HG02678 (cell line): ENCODE results near the gene DNAJB5.
A peak's percentile ranks its signal among the peaks of the same experiment; 100 is the strongest.
"Not testable (repeated sequence)": the region's sequence is repeated elsewhere in the genome, so short reads cannot be mapped to it uniquely, and the experiment has no call there.

Source experiments
- ATAC-seq: cut with Tn5 transposase; IDR thresholded peaks from one replicate; pipeline ENCODE4 v1.9.1; 2021; ENCODE audit warnings: mild to moderate bottlenecking, moderate library complexity; ENCODE audit not compliant: unreplicated experiment

DNAJB5 gene

GRCh38 chr9:34989003-34989945 is at the start of gene DNAJB5:
Gene DNAJB5 (plus strand): TSS chr9:34989745. CDS start chr9:34990631, 886 bp downstream.
- peak; percentile 95 for ATAC-seq

GRCh38 chr9:34939989-34940388 is 49.6 kb upstream of the DNAJB5 start:
- ATAC-seq, result not testable (repeated sequence)

GRCh38 chr9:34948451-34948850 is 41.1 kb upstream of the DNAJB5 start:
- ATAC-seq, result no peak

GRCh38 chr9:34954225-34954624 is 35.3 kb upstream of the DNAJB5 start:
- ATAC-seq, result no peak

- not testable (repeated sequence) for ATAC-seq
Measured at GRCh38 chr9:34956066-34956465, 33.5 kb upstream of the DNAJB5 start.

GRCh38 chr9:34956648-34957047 is 32.9 kb upstream of the DNAJB5 start:
- no peak for ATAC-seq

- no peak for ATAC-seq
Measured at GRCh38 chr9:34957492-34958410, 31.8 kb upstream of the DNAJB5 start, which contains the start of gene PHF24. Gene PHF24 (plus strand): TSS chr9:34958285. CDS start chr9:34971299, 13,014 bp downstream.

- ATAC-seq, result no peak
Measured at GRCh38 chr9:34958411-34958982, 31.0 kb upstream of the DNAJB5 start.

GRCh38 chr9:34959461-34959860 is 30.1 kb upstream of the DNAJB5 start:
- no peak for ATAC-seq

- no peak for ATAC-seq
Measured at GRCh38 chr9:34961574-34962490, 27.7 kb upstream of the DNAJB5 start.

GRCh38 chr9:34962546-34962945 is 27.0 kb upstream of the DNAJB5 start:
- no peak for ATAC-seq

GRCh38 chr9:34963552-34963951 is 26.0 kb upstream of the DNAJB5 start:
- no peak for ATAC-seq

- no peak for ATAC-seq
Measured at GRCh38 chr9:34964458-34964857, 25.1 kb upstream of the DNAJB5 start.

- no peak for ATAC-seq
Measured at GRCh38 chr9:34971146-34971811, 18.3 kb upstream of the DNAJB5 start.

- no peak for ATAC-seq
Measured at GRCh38 chr9:34974664-34975063, 14.9 kb upstream of the DNAJB5 start.

- ATAC-seq, result no peak
Measured at GRCh38 chr9:34976441-34976840, 13.1 kb upstream of the DNAJB5 start.

GRCh38 chr9:34976992-34977391 is 12.6 kb upstream of the DNAJB5 start:
- ATAC-seq, result no peak

- no peak for ATAC-seq
Measured at GRCh38 chr9:34980181-34980761, 9.3 kb upstream of the DNAJB5 start.

GRCh38 chr9:34982361-34982760 is 7.2 kb upstream of the DNAJB5 start:
- ATAC-seq, result no peak
